H1 (cell line): ENCODE results near the gene DNAJB1. TPM values are rescaled to one million over a fixed set of nuclear protein-coding genes. Genes with fewer than 3 reads are reported as not detected.

ENCODE experiments used
- CTCF ChIA-PET: fragments of 300-600 bp; sonication (Branson Sonifier 250); formaldehyde crosslinking; loops from one replicate; lab custom pipeline; 2021; ENCODE audit not compliant: partially characterized antibody; lab: Charles Lee
- POLR2A ChIA-PET: fragments of 300-600 bp; sonication (Branson Sonifier 250); formaldehyde crosslinking; loops from one replicate; lab custom pipeline; 2021; ENCODE audit warnings: inconsistent platforms; ENCODE audit not compliant: partially characterized antibody; lab: Charles Lee
- DNase-seq, 2 experiments: peaks; one replicate each; pipeline versions ENCODE4 v3.0.0 to v3.0.0-alpha.2; 2010 to 2022; ENCODE audit warnings: low spot score in 2 of 2, low read depth in 1 of 2, mixed read lengths in 1 of 2
- FAIRE-seq: peaks from 2 replicates; lab custom pipeline; 2011; peaks lifted over from hg19 to GRCh38; lab: Jason Lieb, UNC
- H2AFZ ChIP-seq: 2 replicates; pipeline ENCODE4 v1.8.1; 2012; ENCODE audit warnings: low read length, inconsistent platforms
- H2AK5ac ChIP-seq: 2 replicates; pipeline ENCODE4 v1.6.1; 2013; ENCODE audit warnings: low read depth, low read length
- H2BK120ac ChIP-seq: replicated peaks from 2 replicates; pipeline ENCODE3; 2013; ENCODE audit warnings: low read depth, low read length, inconsistent platforms
- H2BK12ac ChIP-seq: 2 replicates; pipeline ENCODE4 v1.6.1; 2013; ENCODE audit warnings: low read depth, low read length
- H2BK15ac ChIP-seq: 2 replicates; pipeline ENCODE4 v1.6.1; 2013; ENCODE audit warnings: low read length
- H2BK20ac ChIP-seq: 2 replicates; pipeline ENCODE4 v1.6.1; 2013; ENCODE audit warnings: low read length
- H2BK5ac ChIP-seq: 2 replicates; pipeline ENCODE4 v1.6.1; 2013; ENCODE audit warnings: low read depth, low read length
- H3K14ac ChIP-seq: 2 replicates; pipeline ENCODE4 v1.6.1; 2013; ENCODE audit warnings: inconsistent platforms; ENCODE audit not compliant: insufficient read length
- H3K18ac ChIP-seq: 2 replicates; pipeline ENCODE4 v1.6.1; 2013; ENCODE audit warnings: low read length; ENCODE audit errors: extremely low read depth
- H3K23ac ChIP-seq: 2 replicates; pipeline ENCODE4 v1.6.1; 2013; ENCODE audit warnings: inconsistent platforms; ENCODE audit not compliant: insufficient read length
- H3K23me2 ChIP-seq: 2 replicates; pipeline ENCODE4 v1.6.1; 2013; ENCODE audit warnings: low read depth, low read length
- H3K27ac ChIP-seq: 2 replicates; pipeline ENCODE4 v1.6.1; 2011; ENCODE audit warnings: low read depth, low read length, inconsistent platforms
- H3K27me3 ChIP-seq, 4 experiments: replicated peaks in 1 of 4; 1 replicate in 1 of 4; 2 replicates in 3 of 4; pipeline versions ENCODE4 v1.6.1 to v1.8.1; 2011 to 2013; ENCODE audit warnings: low read length in 3 of 4, mild to moderate bottlenecking in 3 of 4, inconsistent platforms in 2 of 4, mixed read lengths in 2 of 4, moderate library complexity in 1 of 4; ENCODE audit not compliant: control insufficient read depth in 3 of 4, insufficient read depth in 3 of 4; ENCODE audit errors: extremely low read depth in 1 of 4
- H3K36me3 ChIP-seq, 4 experiments: 2 replicates each; pipeline versions ENCODE4 v1.6.1 to v1.8.1; 2011 to 2013; ENCODE audit warnings: mild to moderate bottlenecking in 4 of 4, low read length in 3 of 4, moderate library complexity in 2 of 4, control low read depth in 1 of 4, inconsistent platforms in 1 of 4; ENCODE audit not compliant: insufficient read depth in 4 of 4, control insufficient read depth in 2 of 4
- H3K4ac ChIP-seq: replicated peaks from 2 replicates; pipeline ENCODE3; 2013; ENCODE audit warnings: low read length, low read depth, mixed read lengths, inconsistent platforms; ENCODE audit not compliant: insufficient read length
- H3K4me1 ChIP-seq, 4 experiments: replicated peaks in 1 of 4; 1 replicate in 1 of 4; 2 replicates in 3 of 4; pipeline versions ENCODE4 v1.6.1 to v1.8.1; 2011 to 2013; ENCODE audit warnings: low read length in 3 of 4, inconsistent platforms in 2 of 4, mixed read lengths in 1 of 4; ENCODE audit not compliant: insufficient read depth in 4 of 4, control insufficient read depth in 3 of 4
- H3K4me2 ChIP-seq, 2 experiments: 2 replicates each; pipeline versions ENCODE4 v1.6.1 to v1.8.1; 2011 to 2013; ENCODE audit warnings: low read depth in 2 of 2, low read length in 2 of 2, control low read depth in 1 of 2, inconsistent platforms in 1 of 2, mild to moderate bottlenecking in 1 of 2; ENCODE audit not compliant: insufficient read depth in 1 of 2
- H3K4me3 ChIP-seq, 4 experiments: fragments of 200-600, 300-600 bp in 1 of 4; sonication (generic), shearing (Covaris generic), sonication (Bioruptor Twin) in 1 of 4; 2 replicates each; pipeline versions ENCODE4 v1.5.1 to v1.8.1; 2011 to 2016; ENCODE audit warnings: low read length in 4 of 4, low read depth in 3 of 4, control low read depth in 2 of 4, inconsistent platforms in 2 of 4, mild to moderate bottlenecking in 2 of 4, mixed read lengths in 1 of 4, moderate library complexity in 1 of 4; ENCODE audit not compliant: insufficient read depth in 2 of 4; ENCODE audit errors: extremely low read depth in 1 of 4
- H3K56ac ChIP-seq: replicated peaks from 2 replicates; pipeline ENCODE3; 2013; ENCODE audit warnings: low read depth, mild to moderate bottlenecking, mixed read lengths, low read length, inconsistent platforms; ENCODE audit not compliant: insufficient read length
- H3K79me1 ChIP-seq: 2 replicates; pipeline ENCODE4 v1.6.1; 2013; ENCODE audit warnings: low read depth, low read length, control low read depth
- H3K79me2 ChIP-seq, 2 experiments: 2 replicates each; pipeline versions ENCODE4 v1.6.1 to v1.8.1; 2012 to 2013; ENCODE audit warnings: low read length in 2 of 2, mild to moderate bottlenecking in 2 of 2, inconsistent platforms in 1 of 2; ENCODE audit not compliant: insufficient read depth in 2 of 2, control insufficient read depth in 1 of 2
- H3K9ac ChIP-seq, 4 experiments: replicated peaks in 1 of 4; 1 replicate in 1 of 4; 2 replicates in 3 of 4; pipeline versions ENCODE4 v1.6.1 to v1.8.1; 2011 to 2013; ENCODE audit warnings: low read depth in 3 of 4, low read length in 3 of 4, control low read depth in 2 of 4, mild to moderate bottlenecking in 2 of 4, moderate library complexity in 2 of 4, inconsistent platforms in 1 of 4; ENCODE audit errors: extremely low read depth in 1 of 4
- H3K9me3 ChIP-seq, 2 experiments: 2 replicates each; pipeline versions ENCODE4 v1.6.1 to v1.8.1; 2012 to 2013; ENCODE audit warnings: mild to moderate bottlenecking in 2 of 2, moderate library complexity in 2 of 2, control low read depth in 1 of 2, inconsistent platforms in 1 of 2, low read depth in 1 of 2, low read length in 1 of 2, mixed read lengths in 1 of 2; ENCODE audit not compliant: insufficient read depth in 2 of 2
- H4K20me1 ChIP-seq, 2 experiments: replicated peaks in 1 of 2; 2 replicates each; pipeline versions ENCODE3 to v1.8.1; 2011 to 2013; ENCODE audit warnings: inconsistent platforms in 2 of 2, low read length in 2 of 2, mild to moderate bottlenecking in 1 of 2; ENCODE audit not compliant: insufficient read depth in 2 of 2, control insufficient read depth in 1 of 2
- H4K5ac ChIP-seq: 2 replicates; pipeline ENCODE4 v1.6.1; 2013; ENCODE audit warnings: low read length, low read depth, mixed read lengths, inconsistent platforms; ENCODE audit not compliant: insufficient read length
- H4K8ac ChIP-seq: 2 replicates; pipeline ENCODE4 v1.8.0; 2013; ENCODE audit warnings: mild to moderate bottlenecking, moderate library complexity, low read length, inconsistent platforms; ENCODE audit not compliant: insufficient read depth; ENCODE audit errors: extremely low read depth
- H4K91ac ChIP-seq: replicated peaks from 2 replicates; pipeline ENCODE3; 2013; ENCODE audit warnings: low read length, mixed read lengths, inconsistent platforms; ENCODE audit not compliant: insufficient read length
- CBX8 ChIP-seq: fragments of 300-800, 300-1000 bp; sonication (generic); IDR thresholded peaks from 2 replicates; pipeline ENCODE4 v1.7.1; 2016; ENCODE audit warnings: low read depth, low read length, borderline replicate concordance
- EZH2 ChIP-seq: fragments of 200-600 bp; sonication (generic); IDR thresholded peaks from 2 replicates; pipeline ENCODE4 v1.7.1; 2012; ENCODE audit warnings: low read depth, mild to moderate bottlenecking, moderate library complexity, low read length, inconsistent platforms; ENCODE audit not compliant: severe bottlenecking
- POLR2AphosphoS5 ChIP-seq: IDR thresholded peaks from 2 replicates; pipeline ENCODE4 v1.6.1; 2011; ENCODE audit warnings: low read depth, low read length
- RAD21 ChIP-seq, 2 experiments: IDR thresholded peaks in 1 of 2; conservative IDR thresholded peaks in 1 of 2; 2 replicates each; pipeline ENCODE4 v1.6.1; 2011; ENCODE audit warnings: low read depth in 2 of 2, low read length in 2 of 2, improper control_type of control experiment in 1 of 2, inconsistent platforms in 1 of 2, mild to moderate bottlenecking in 1 of 2, moderate library complexity in 1 of 2
- SAP30 ChIP-seq: fragments of 300-600 bp; sonication (generic); IDR thresholded peaks from 2 replicates; pipeline ENCODE4 v1.7.1; 2012; ENCODE audit warnings: low read length, moderate library complexity, mild to moderate bottlenecking, inconsistent platforms; ENCODE audit not compliant: insufficient read depth, insufficient replicate concordance
- SP1 ChIP-seq: IDR thresholded peaks from 2 replicates; pipeline ENCODE4 v1.6.1; 2011; ENCODE audit warnings: low read depth, low read length
- SRF ChIP-seq: IDR thresholded peaks from 2 replicates; pipeline ENCODE4 v1.6.1; 2011; ENCODE audit warnings: mild to moderate bottlenecking, low read depth, low read length, moderate library complexity
- WGBS, 2 experiments: shearing (Covaris generic) in 1 of 2; methylation state at CpG; one replicate each; pipeline versions ENCODE4 v1.1.6 to v1.1.7; 2013 to 2015; ENCODE audit warnings: low lambda C conversion rate in 2 of 2, mixed read lengths in 2 of 2, inconsistent platforms in 1 of 2, low coverage in 1 of 2, missing lambda C conversion rate in 1 of 2; ENCODE audit not compliant: insufficient replicate concordance in 2 of 2, insufficient coverage in 1 of 2, insufficient read length in 1 of 2; ENCODE audit errors: extremely low coverage in 1 of 2, missing lambda C conversion rate in 1 of 2; 5-methylcytosine and 5-hydroxymethylcytosine counted together
- polyA plus RNA-seq, 7 experiments: library from polyadenylated mRNA; depleted of rRNA in 3 of 7; stranded (reverse) in 5 of 7; unstranded in 2 of 7; fragments of >200 nt in 5 of 7; fragments of 200-250 nt in 2 of 7; gene quantifications; 1 replicate in 5 of 7; 2 replicates in 1 of 7; 4 replicates in 1 of 7; pipeline versions ENCODE4 v1.2.1 to v1.2.3, GENCODE V29; 2011 to 2013; ENCODE audit warnings: missing spikeins in 2 of 7, mixed read lengths in 2 of 7
- total RNA-seq: library from RNA; stranded (reverse); fragmentation: NEBNext Ultra II Directional; extraction: Animal tissue kit (Norgen Biotek cat#: 25700); gene quantifications from 2 replicates; pipeline ENCODE4 v1.2.1, GENCODE V29; 2021
- TF ChIP-seq, protein P1 (sequence below): IDR thresholded peaks from 2 replicates; pipeline ENCODE4 v1.6.1; 2012; ENCODE audit warnings: inconsistent platforms

The DNAJB1 gene
- total and polyA plus RNA-seq, 2 of the 8 experiments (the other 6 are each of a cell fraction or from before 2014, with no cell fraction given): 62.9 to 64.3 TPM

GRCh38 chr19:14559916-14560775, 41.9 kb upstream of the DNAJB1 start:
- no peak overlapping the region for H2BK120ac ChIP-seq
- no peak overlapping the region for H3K56ac ChIP-seq
- WGBS, 2 experiments: 87% methylated on average over 28 of the region's 28 CpGs; no CpG with 5 or more reads in 1 of the 2 experiments
- no peak overlapping the region for H3K4ac ChIP-seq
- H2BK20ac ChIP-seq: no peak overlapping the region
- H4K20me1 ChIP-seq: peaks cover 4 to 16% of the 10 kb centered on the region in 2 experiments
- H3K23ac ChIP-seq: no peak overlapping the region
- H3K18ac ChIP-seq: no peak overlapping the region; the same call in 1 of the 2 replicates
- H4K8ac ChIP-seq: peak overlapping the region; percentile 88
- 0 out of 2 replicates have a peak overlapping the region, but pooled peaks have one; percentile 34 for H3K27ac ChIP-seq
- no peak overlapping the region for H3K14ac ChIP-seq
- peak overlapping the region; percentile 15 for H4K5ac ChIP-seq
- H3K23me2 ChIP-seq: no peaks in the 10 kb centered on the region
- H3K4me2 ChIP-seq: no peak overlapping the region; a peak in 1 of 4 replicates
- H3K4me1 ChIP-seq: peaks cover 0 to 44% (median 38%) of the 10 kb centered on the region in 4 experiments; a peak in 6 of 7 replicates
- ChIA-PET POLR2A (interaction anchor here (0.9 to 1.8 kb wide), 2 partner anchors 9 to 10 kb away, joined by 4 to 6 read pairs; no protein-coding TSS in a partner anchor), CTCF (interaction anchor here (0.6 kb wide), 3 partner anchors 80 to 537 kb away, joined by 3 read pairs; no protein-coding TSS in a partner anchor)
- no peak overlapping the region; the same call in 1 of the 2 replicates for H2BK12ac ChIP-seq
- no peaks in the 10 kb centered on the region for H3K27me3 ChIP-seq
- H2BK15ac ChIP-seq: no peak overlapping the region; the same call in 1 of the 2 replicates
- H3K79me1 ChIP-seq: peaks cover 9% of the 10 kb centered on the region
- H2AFZ ChIP-seq: no peak overlapping the region
- no peaks in the 10 kb centered on the region for H3K9me3 ChIP-seq
- peaks cover 0 to 4% (median 1%) of the 10 kb centered on the region in 4 experiments; a peak in 2 of 8 replicates for H3K36me3 ChIP-seq
- H2BK5ac ChIP-seq: peak overlapping the region; percentile 9; the same call in 1 of the 2 replicates
- DNase-seq (no peak), FAIRE-seq (no peak)
- H2AK5ac ChIP-seq: 0 out of 2 replicates have a peak overlapping the region, but pooled peaks have one; percentile 39
- H3K9ac ChIP-seq: no peak overlapping the region
- H3K4me3 ChIP-seq: no peak overlapping the region
- peaks cover 0 to 25% of the 10 kb centered on the region in 2 experiments; a peak in 1 of 4 replicates for H3K79me2 ChIP-seq
- H4K91ac ChIP-seq: no peak overlapping the region
- TF ChIP-seq SAP30: no peak
- TF ChIP-seq EZH2: no peak
- no peak for TF ChIP-seq POLR2AphosphoS5
- no peak for TF ChIP-seq SP1
- TF ChIP-seq, protein P1, sequence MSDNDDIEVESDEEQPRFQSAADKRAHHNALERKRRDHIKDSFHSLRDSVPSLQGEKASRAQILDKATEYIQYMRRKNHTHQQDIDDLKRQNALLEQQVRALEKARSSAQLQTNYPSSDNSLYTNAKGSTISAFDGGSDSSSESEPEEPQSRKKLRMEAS: no peak
- no peak for TF ChIP-seq SRF
- TF ChIP-seq CBX8: no peak
- no peak for TF ChIP-seq RAD21 (IDR thresholded peaks at IDR 0.05 in 1 of 2, conservative IDR thresholded peaks at IDR 0.05 in 1 of 2; ENCODE audit: low read depth in 2 of 2, low read length in 2 of 2)
